Mucosa of descending colon (tissue), 3 donors: Measurements from ENCODE around the gene GLT8D1. TPM values are rescaled to one million over a fixed set of nuclear protein-coding genes. Genes with fewer than 3 reads are reported as not detected.
A peak's percentile ranks its signal among the peaks of the same experiment; 100 is the strongest.

Source experiments
- ATAC-seq: fragments of 200-7000 bp; cut with Tn5 transposase; one replicate; pipeline ENCODE4 v1.9.1; 2020; ENCODE audit warnings: mild to moderate bottlenecking, moderate library complexity
- DNase-seq, 3 donors: peaks; one replicate each; pipeline ENCODE4 v3.0.0-alpha.2; 2020
- H3K36me3 ChIP-seq: fragments of 200-600 bp; one replicate; pipeline ENCODE4 v1.8.0; 2021; ENCODE audit warnings: low read depth, mild to moderate bottlenecking
- H3K4me1 ChIP-seq: fragments of 200-600 bp; one replicate; pipeline ENCODE4 v1.8.0; 2021; ENCODE audit warnings: low read depth, mild to moderate bottlenecking
- H3K4me3 ChIP-seq: fragments of 200-600 bp; one replicate; pipeline ENCODE4 v1.8.0; 2021; ENCODE audit warnings: mild to moderate bottlenecking
- H3K9me3 ChIP-seq: fragments of 200-600 bp; one replicate; pipeline ENCODE4 v1.8.0; 2021; ENCODE audit warnings: mild to moderate bottlenecking
- CTCF ChIP-seq: fragments of 200-600 bp; IDR thresholded peaks from one replicate; pipeline ENCODE4 v1.8.0; 2022; ENCODE audit warnings: antibody characterized with exemption, mild to moderate bottlenecking
- intact Hi-C, 2 donors: fragments of 100-400 bp; cut with DNase I in 1 of 2; cut with micrococcal nuclease in 1 of 2; formaldehyde crosslinking; loops; one replicate each; pipeline versions ENCODE4 v1.11.0 to v1.11.1; 2022; cut with DNase I, micrococcal nuclease
- total RNA-seq, 3 donors: library from RNA; stranded (reverse); fragmentation: NEBNext Ultra II Directional in 2 of 3; extraction: Animal tissue kit (Norgen Biotek cat#: 25700) in 2 of 3; gene quantifications; one replicate each; pipeline versions ENCODE4 v1.2.1 to v1.2.4, GENCODE V29; 2021 to 2023
- donor health status: DM: no; HTN: no; CAD: no; lungs with moderate emphysema.
- donor health status: DM: no; HTN: no; CAD: no.
- donor health status: DM: no; HTN: yes; CAD: no.

The GLT8D1 gene
- total RNA-seq, 3 donors from 2014 or later, result 24.4 to 36.0 (median 30.7) TPM

GRCh38 chr3:52688266-52688665, 17.3 kb downstream of the GLT8D1 start:
- Histone ChIP-seq H3K4me3 (no peak overlapping the region), H3K4me1 (peaks cover 27% of the 10 kb centered on the region), H3K36me3 (no peaks in the 10 kb centered on the region), H3K9me3 (no peaks in the 10 kb centered on the region)
- DNase-seq (no peak), ATAC-seq (no peak)
- no peak for TF ChIP-seq CTCF
- intact Hi-C loops, result no loop called here

DNA sequence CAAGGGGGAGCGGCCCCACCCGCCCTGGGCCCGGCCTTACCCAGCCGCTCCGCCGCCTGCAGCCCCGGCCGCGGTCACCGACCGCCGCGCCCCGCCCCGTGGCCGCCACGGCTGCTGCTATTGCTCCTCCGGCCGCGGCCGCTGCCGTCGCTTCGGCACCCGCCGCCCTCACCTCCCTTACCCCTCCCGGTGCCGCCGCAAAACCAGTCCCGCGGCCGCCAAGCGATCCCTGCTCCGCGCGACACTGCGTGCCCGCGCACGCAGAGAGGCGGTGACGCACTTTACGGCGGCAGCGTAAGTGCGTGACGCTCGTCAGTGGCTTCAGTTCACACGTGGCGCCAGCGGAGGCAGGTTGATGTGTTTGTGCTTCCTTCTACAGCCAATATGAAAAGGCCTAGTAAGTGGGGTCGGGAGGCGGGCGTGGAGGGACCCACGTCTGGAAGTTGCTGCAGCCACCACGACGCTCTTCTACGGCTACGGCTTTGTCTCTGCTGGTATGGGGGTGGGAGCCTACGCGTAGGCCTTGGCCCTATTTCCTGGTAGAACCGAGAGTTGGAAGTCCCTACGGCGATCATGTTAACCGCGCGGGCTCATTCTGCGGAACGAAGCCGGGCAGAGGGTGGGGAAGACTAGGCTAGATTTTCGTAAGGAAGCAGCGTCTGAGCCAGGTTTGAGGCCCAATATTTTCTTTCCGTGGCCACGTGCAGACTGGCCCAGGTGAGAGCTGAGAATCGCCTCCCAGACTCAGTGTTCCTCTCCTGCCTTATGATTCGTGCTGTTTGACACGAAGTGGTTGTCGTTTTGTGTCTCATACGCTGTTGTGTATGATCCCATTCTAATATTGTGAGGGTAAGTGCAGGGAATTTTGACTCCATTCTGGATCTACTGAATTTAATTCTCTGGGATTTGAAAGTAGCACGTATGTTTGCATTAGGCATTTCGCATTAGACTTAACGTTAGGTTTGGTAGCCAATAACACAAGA, 19.6 kb downstream of the GLT8D1 start, which contains the start of the genes GNL3 and PBRM1:
GNL3 (plus strand) TSS at position 324 of the 983 bp plus-strand sequence; CDS start at position 385, 61 bp downstream.
PBRM1 (minus strand) TSS at position 205 of the 983 bp plus-strand sequence.
- intact Hi-C loops, result no loop called here
- no peak for TF ChIP-seq CTCF
- Histone ChIP-seq H3K36me3 (no peaks in the 10 kb centered on the region), H3K9me3 (no peaks in the 10 kb centered on the region), H3K4me1 (peaks cover 27% of the 10 kb centered on the region), H3K4me3 (peak within 1 kb of the TSS; percentile 44)
- DNase-seq (peak; percentile 94 to 96 (median 96)), ATAC-seq (peak; percentile 97)

- H3K9me3 ChIP-seq, result no peaks in the 10 kb centered on the region
- peak overlapping the region; percentile 44 for H3K4me3 ChIP-seq
- DNase-seq (peak; percentile 82 to 92 (median 91)), ATAC-seq (peak; percentile 92)
- no peak for TF ChIP-seq CTCF
- intact Hi-C loops, result no loop called here
- no peaks in the 10 kb centered on the region for H3K36me3 ChIP-seq
- H3K4me1 ChIP-seq, result peaks cover 27% of the 10 kb centered on the region
These were observed 20.3 kb downstream of the GLT8D1 start for GRCh38 chr3:52685285-52685708.

GRCh38 chr3:52684184-52684583, 21.4 kb downstream of the GLT8D1 start:
- no peak for TF ChIP-seq CTCF
- Histone ChIP-seq H3K4me1 (peaks cover 27% of the 10 kb centered on the region), H3K4me3 (no peak overlapping the region), H3K36me3 (no peaks in the 10 kb centered on the region), H3K9me3 (no peaks in the 10 kb centered on the region)
- intact Hi-C loops, result no loop called here
- ATAC-seq (no peak), DNase-seq (no peak)

DNA sequence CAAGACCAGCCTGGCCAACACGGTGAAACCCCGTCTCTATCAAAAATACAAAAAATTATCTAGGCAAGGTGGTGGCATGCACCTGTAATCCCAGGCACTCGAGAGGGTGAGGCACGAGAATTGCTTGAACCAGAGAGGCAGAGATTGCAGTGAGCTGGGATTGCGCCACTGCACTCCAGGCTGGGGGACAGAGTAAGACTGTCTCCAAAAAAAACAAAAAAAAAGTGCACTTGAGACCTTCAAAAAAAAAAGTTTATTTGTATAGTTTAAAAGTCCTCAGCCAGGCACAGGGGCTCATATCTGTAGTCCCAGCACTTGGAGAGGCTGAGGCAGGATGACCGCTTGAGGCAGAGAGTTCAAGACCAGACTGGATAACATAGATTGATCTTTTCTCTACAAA, 22.0 kb downstream of the GLT8D1 start:
- no peak for ATAC-seq
- intact Hi-C loops, result no loop called here
- H3K4me1 ChIP-seq, result peaks cover 27% of the 10 kb centered on the region
- no peak for DNase-seq
- H3K9me3 ChIP-seq, result no peaks in the 10 kb centered on the region
- no peaks in the 10 kb centered on the region for H3K36me3 ChIP-seq
- no peak for TF ChIP-seq CTCF
- no peak overlapping the region for H3K4me3 ChIP-seq
